H9 (cell line): ENCODE data around the gene LGALS7. TPM values are rescaled to one million over a fixed set of nuclear protein-coding genes. Genes with fewer than 3 reads are reported as not detected.

Source experiments
- DNase-seq: peaks from one replicate; pipeline ENCODE4 v3.0.0-alpha.2; 2017
- H2AFZ ChIP-seq: one replicate; pipeline ENCODE4 v1.6.1; 2013; ENCODE audit warnings: mild to moderate bottlenecking, low read length, control low read depth, moderate library complexity
- H2AK5ac ChIP-seq: 2 replicates; pipeline ENCODE4 v1.6.1; 2013; ENCODE audit warnings: low read length, control low read depth, mixed read lengths; ENCODE audit not compliant: insufficient read length
- H2BK120ac ChIP-seq: one replicate; pipeline ENCODE4 v1.6.1; 2013; ENCODE audit warnings: low read depth, mild to moderate bottlenecking, low read length, control low read depth, inconsistent platforms; ENCODE audit not compliant: poor library complexity, severe bottlenecking
- H2BK12ac ChIP-seq: 2 replicates; pipeline ENCODE4 v1.6.1; 2013; ENCODE audit warnings: low read length, control low read depth, mixed read lengths, low read depth; ENCODE audit not compliant: insufficient read length
- H2BK15ac ChIP-seq: 2 replicates; pipeline ENCODE4 v1.6.1; 2013; ENCODE audit warnings: low read depth, low read length, control low read depth
- H2BK20ac ChIP-seq: one replicate; pipeline ENCODE4 v1.6.1; 2013; ENCODE audit warnings: low read depth, mild to moderate bottlenecking, low read length, control low read depth, inconsistent platforms; ENCODE audit not compliant: poor library complexity, severe bottlenecking
- H2BK5ac ChIP-seq: 2 replicates; pipeline ENCODE4 v1.6.1; 2013; ENCODE audit warnings: low read length, control low read depth, mixed read lengths; ENCODE audit not compliant: insufficient read length
- H3K14ac ChIP-seq: 2 replicates; pipeline ENCODE4 v1.6.1; 2013; ENCODE audit warnings: low read length, control low read depth; ENCODE audit not compliant: insufficient read depth
- H3K18ac ChIP-seq: 2 replicates; pipeline ENCODE4 v1.6.1; 2013; ENCODE audit warnings: low read depth, mild to moderate bottlenecking, mixed read lengths, low read length, control low read depth; ENCODE audit not compliant: insufficient read length
- H3K23ac ChIP-seq: 2 replicates; pipeline ENCODE4 v1.6.1; 2013; ENCODE audit warnings: low read length, control low read depth, mixed read lengths, low read depth; ENCODE audit not compliant: insufficient read length
- H3K23me2 ChIP-seq: 2 replicates; pipeline ENCODE4 v1.6.1; 2013; ENCODE audit warnings: low read depth, mild to moderate bottlenecking, mixed read lengths, low read length, control low read depth; ENCODE audit not compliant: insufficient read length, poor library complexity, severe bottlenecking
- H3K27ac ChIP-seq: 2 replicates; pipeline ENCODE4 v1.5.1; 2013; ENCODE audit warnings: low read length, control low read depth, mixed read lengths, low read depth; ENCODE audit not compliant: insufficient read length
- H3K27me3 ChIP-seq: 2 replicates; pipeline ENCODE4 v1.6.1; 2013; ENCODE audit warnings: low read length, control low read depth, inconsistent platforms; ENCODE audit not compliant: insufficient read depth
- H3K4ac ChIP-seq: 2 replicates; pipeline ENCODE4 v1.6.1; 2013; ENCODE audit warnings: low read depth, mild to moderate bottlenecking, control low read depth, inconsistent platforms, low read length, moderate library complexity
- H3K4me1 ChIP-seq: 2 replicates; pipeline ENCODE4 v1.6.1; 2013; ENCODE audit warnings: low read length, control low read depth, inconsistent platforms; ENCODE audit not compliant: insufficient read depth
- H3K4me2 ChIP-seq: 2 replicates; pipeline ENCODE4 v1.6.1; 2013; ENCODE audit warnings: low read length, control low read depth, mixed read lengths; ENCODE audit not compliant: insufficient read length, insufficient read depth
- H3K56ac ChIP-seq: 2 replicates; pipeline ENCODE4 v1.6.1; 2013; ENCODE audit warnings: low read depth, mild to moderate bottlenecking, mixed read lengths, low read length, control low read depth; ENCODE audit not compliant: insufficient read length
- H3K79me1 ChIP-seq: 2 replicates; pipeline ENCODE4 v1.6.1; 2013; ENCODE audit warnings: low read depth, mild to moderate bottlenecking, moderate library complexity, low read length, control low read depth, inconsistent platforms; ENCODE audit not compliant: insufficient read depth, poor library complexity, severe bottlenecking
- H3K79me2 ChIP-seq: 2 replicates; pipeline ENCODE4 v1.6.1; 2013; ENCODE audit warnings: low read length, control low read depth, inconsistent platforms; ENCODE audit not compliant: insufficient read depth
- H3K9ac ChIP-seq: 2 replicates; pipeline ENCODE4 v1.6.1; 2013; ENCODE audit warnings: low read length, control low read depth, mixed read lengths; ENCODE audit not compliant: insufficient read length; ENCODE audit errors: extremely low read depth
- H3K9me3 ChIP-seq: one replicate; pipeline ENCODE4 v1.6.1; 2013; ENCODE audit warnings: low read depth, low read length, inconsistent platforms; ENCODE audit not compliant: control insufficient read depth
- H3T11ph ChIP-seq: one replicate; pipeline ENCODE4 v1.6.1; 2013; ENCODE audit warnings: mild to moderate bottlenecking, low read length, control low read depth, inconsistent platforms
- H4K20me1 ChIP-seq: one replicate; pipeline ENCODE4 v1.6.1; 2013; ENCODE audit not compliant: control insufficient read depth, insufficient read length, insufficient read depth
- H4K5ac ChIP-seq: 2 replicates; pipeline ENCODE4 v1.6.1; 2013; ENCODE audit warnings: low read depth, mild to moderate bottlenecking, mixed read lengths, low read length, control low read depth; ENCODE audit not compliant: insufficient read length
- H4K8ac ChIP-seq: replicated peaks from 2 replicates; pipeline ENCODE4 v1.6.1; 2013; ENCODE audit warnings: low read length, control low read depth, mixed read lengths, low read depth; ENCODE audit not compliant: insufficient read length
- H4K91ac ChIP-seq: 2 replicates; pipeline ENCODE4 v1.6.1; 2013; ENCODE audit warnings: low read depth, mild to moderate bottlenecking, moderate library complexity, mixed read lengths, low read length, control low read depth; ENCODE audit not compliant: insufficient read length
- H3K27ac Mint-ChIP-seq, 3 experiments: 2 replicates in 2 of 3; 3 replicates in 1 of 3; pipeline ENCODE4 v1.8.0; 2020 to 2021; ENCODE audit warnings: mixed read lengths in 3 of 3, mild to moderate bottlenecking in 1 of 3, moderate library complexity in 1 of 3
- H3K27me3 Mint-ChIP-seq: 2 replicates; pipeline ENCODE4 v1.8.0; 2021; ENCODE audit warnings: low read depth, mild to moderate bottlenecking, moderate library complexity, mixed read lengths
- H3K36me3 Mint-ChIP-seq, 3 experiments: 2 replicates in 2 of 3; 3 replicates in 1 of 3; pipeline ENCODE4 v1.8.0; 2020 to 2021; ENCODE audit warnings: low read depth in 3 of 3, mixed read lengths in 3 of 3; ENCODE audit not compliant: insufficient read depth in 1 of 3
- H3K4me1 Mint-ChIP-seq, 2 experiments: 2 replicates each; pipeline ENCODE4 v1.8.0; 2020; ENCODE audit warnings: mixed read lengths in 2 of 2
- H3K4me3 Mint-ChIP-seq, 2 experiments: 2 replicates in 1 of 2; 3 replicates in 1 of 2; pipeline ENCODE4 v1.8.0; 2020 to 2021; ENCODE audit warnings: mild to moderate bottlenecking in 2 of 2, mixed read lengths in 2 of 2, moderate library complexity in 1 of 2
- H3K9me3 Mint-ChIP-seq, 2 experiments: 2 replicates in 1 of 2; 3 replicates in 1 of 2; pipeline ENCODE4 v1.8.0; 2020; ENCODE audit warnings: mild to moderate bottlenecking in 2 of 2, mixed read lengths in 2 of 2, moderate library complexity in 1 of 2
- CTCF ChIP-seq: fragments of 200-600 bp; sonication (generic); conservative IDR thresholded peaks from 3 replicates; pipeline ENCODE4 v1.8.0; 2021; ENCODE audit warnings: antibody characterized with exemption, mild to moderate bottlenecking
- WGBS: extraction: QIAGEN DNeasy Blood & Tissue Kit; methylation state at CpG from one replicate; pipeline ENCODE4 v1.1.7; 2013; ENCODE audit warnings: missing lambda C conversion rate, low lambda C conversion rate, mixed read lengths; ENCODE audit not compliant: insufficient read length; ENCODE audit errors: extremely low coverage; 5-methylcytosine and 5-hydroxymethylcytosine counted together
- total RNA-seq: library from RNA; stranded (reverse); gene quantifications from 2 replicates; pipeline ENCODE4 v1.2.1, GENCODE V29; 2021

LGALS7 gene
- total RNA-seq, 1 experiment from 2014 or later: not detected

- no peaks in the 10 kb centered on the region for H3K79me2 ChIP-seq
- H3K27me3 ChIP-seq: no peaks in the 10 kb centered on the region
- peaks cover 2 to 5% of the 10 kb centered on the region in 2 experiments; a peak in 3 of 4 replicates for H3K4me1 Mint-ChIP-seq
- no peak overlapping the region for H2BK20ac ChIP-seq
- H2BK5ac ChIP-seq: no peak overlapping the region
- TF ChIP-seq CTCF: no peak
- H3K23me2 ChIP-seq: no peaks in the 10 kb centered on the region
- H2BK12ac ChIP-seq: no peak overlapping the region
- no peak overlapping the region for H2BK120ac ChIP-seq
- no peak overlapping the region for H3K27ac ChIP-seq
- H4K5ac ChIP-seq: no peak overlapping the region
- no peak overlapping the region for H3T11ph ChIP-seq
- no peak overlapping the region for H2AK5ac ChIP-seq
- H3K9me3 Mint-ChIP-seq: no peaks in the 10 kb centered on the region; a peak in 1 of 5 replicates
- no peak overlapping the region for H3K4me3 Mint-ChIP-seq
- H3K27ac Mint-ChIP-seq: no peak overlapping the region
- H2AFZ ChIP-seq: no peak overlapping the region
- no peak overlapping the region for H3K56ac ChIP-seq
- H3K36me3 Mint-ChIP-seq: peaks cover 14 to 85% (median 80%) of the 10 kb centered on the region in 3 experiments; a peak in 6 of 7 replicates
- no peak overlapping the region for H3K23ac ChIP-seq
- no peak overlapping the region for H3K14ac ChIP-seq
- H3K4ac ChIP-seq: no peak overlapping the region
- no peak overlapping the region for H4K91ac ChIP-seq
- no peak overlapping the region for H3K18ac ChIP-seq
- no peak for DNase-seq
- no peaks in the 10 kb centered on the region for H3K4me1 ChIP-seq
- H3K79me1 ChIP-seq: no peaks in the 10 kb centered on the region
- no peaks in the 10 kb centered on the region for H3K9me3 ChIP-seq
- H3K4me2 ChIP-seq: no peak overlapping the region
- no CpG with 5 or more reads among the region's 17 CpGs for WGBS
- no peak overlapping the region for H2BK15ac ChIP-seq
- H3K27me3 Mint-ChIP-seq: no peaks in the 10 kb centered on the region
- H3K9ac ChIP-seq: no peak overlapping the region
- no peak overlapping the region for H4K8ac ChIP-seq
- H4K20me1 ChIP-seq: no peaks in the 10 kb centered on the region
These were observed 45.9 kb downstream of the LGALS7 start for GRCh38 chr19:38727306-38727867.
